ENCODE results near the gene HDAC8. TPM values are rescaled to one million over a fixed set of nuclear protein-coding genes. Genes with fewer than 3 reads are reported as not detected.

Gene HDAC8
- total and polyA plus RNA-seq, 2 donors (not counting 1 experiment from before 2014, with no cell fraction given) = 13.3 to 41.9 TPM

GRCh38 chrX:72308566-72309296 lies 263.9 kb downstream of the HDAC8 start:
- no peak overlapping the region for H3K27ac Mint-ChIP-seq
- no peak overlapping the region for H3K27ac ChIP-seq (ENCODE audit: low read length in 2 of 2)
- H3K9ac ChIP-seq (ENCODE audit: low read length) = peak overlapping the region; percentile 45
- CTCF ChIA-PET = no interaction called here
- H3K4me3 ChIP-seq (ENCODE audit: control extremely low read depth in 1 of 5, extremely low read depth in 1 of 5, insufficient read depth in 1 of 5, low read depth in 2 of 5, low read length in 4 of 5) = peak overlapping the region; percentile 4 to 42 (median 32)
- H3K4me1 ChIP-seq (ENCODE audit: control insufficient read depth in 2 of 2, insufficient read depth in 2 of 2, low read length in 2 of 2) = peaks cover 42 to 43% of the 10 kb centered on the region in 2 donors
- TF ChIP-seq CTCF (IDR thresholded peaks at IDR 0.05) (no peak), EZH2 (IDR thresholded peaks at IDR 0.05; ENCODE audit: borderline replicate concordance, insufficient read depth, low read depth, low read length, poor library complexity, severe bottlenecking) (no peak)
- H3K27me3 Mint-ChIP-seq = peaks cover 32% of the 10 kb centered on the region
- no peaks in the 10 kb centered on the region for H3K36me3 ChIP-seq (replicated peaks in 1 of 2; ENCODE audit: control extremely low read depth in 1 of 2, control insufficient read depth in 1 of 2, extremely low read depth in 1 of 2, insufficient read depth in 2 of 2, low read length in 1 of 2)
- intact Hi-C loops (cut with micrococcal nuclease) = no loop called here
- peak overlapping the region; percentile 84 for H3K4me3 Mint-ChIP-seq
- ATAC-seq (ENCODE audit: low read depth) (no peak), DNase-seq (peak; percentile 50)
- peak overlapping the region; percentile 83 for H3K4me2 ChIP-seq (replicated peaks; ENCODE audit: low read depth, low read length, poor library complexity, severe bottlenecking)
- WGBS (ENCODE audit: insufficient coverage) = 0% methylated on average over 1 of the region's 24 CpGs
- no peaks in the 10 kb centered on the region for H3K9me3 ChIP-seq (ENCODE audit: control extremely low read depth in 1 of 3, control insufficient read depth in 2 of 3, insufficient read depth in 1 of 3, low read length in 2 of 3)
- H4K20me1 ChIP-seq (ENCODE audit: control insufficient read depth, insufficient read depth, low read length, poor library complexity, severe bottlenecking) = no peaks in the 10 kb centered on the region
- peaks cover 0 to 54% (median 23%) of the 10 kb centered on the region in 4 experiments for H3K27me3 ChIP-seq (replicated peaks in 1 of 4; ENCODE audit: control extremely low read depth in 1 of 4, control insufficient read depth in 3 of 4, insufficient read depth in 4 of 4, low read length in 3 of 4)
- peak overlapping the region; percentile 46 for H2AFZ ChIP-seq (ENCODE audit: insufficient read depth, low read depth, low read length, poor library complexity, severe bottlenecking)
- peaks cover 36% of the 10 kb centered on the region for H3K4me1 Mint-ChIP-seq
- no peaks in the 10 kb centered on the region for H3K79me2 ChIP-seq (ENCODE audit: control insufficient read depth, insufficient read depth, low read length)
- H3K9me3 Mint-ChIP-seq (ENCODE audit: insufficient read depth) = no peaks in the 10 kb centered on the region
- POLR2A ChIA-PET = no interaction called here

GRCh38 chrX:72308209-72308565 lies 264.5 kb downstream of the HDAC8 start:
- WGBS (ENCODE audit: insufficient coverage) = no CpG with 5 or more reads among the region's 11 CpGs
- no peaks in the 10 kb centered on the region for H3K9me3 ChIP-seq (ENCODE audit: control extremely low read depth in 1 of 3, control insufficient read depth in 2 of 3, insufficient read depth in 1 of 3, low read length in 2 of 3)
- TF ChIP-seq CTCF (IDR thresholded peaks at IDR 0.05) (no peak), EZH2 (IDR thresholded peaks at IDR 0.05; ENCODE audit: borderline replicate concordance, insufficient read depth, low read depth, low read length, poor library complexity, severe bottlenecking) (no peak)
- H3K79me2 ChIP-seq (ENCODE audit: control insufficient read depth, insufficient read depth, low read length) = no peaks in the 10 kb centered on the region
- H2AFZ ChIP-seq (ENCODE audit: insufficient read depth, low read depth, low read length, poor library complexity, severe bottlenecking) = peak overlapping the region; percentile 46
- CTCF ChIA-PET = no interaction called here
- peaks cover 0 to 58% (median 23%) of the 10 kb centered on the region in 4 experiments for H3K27me3 ChIP-seq (replicated peaks in 1 of 4; ENCODE audit: control extremely low read depth in 1 of 4, control insufficient read depth in 3 of 4, insufficient read depth in 4 of 4, low read length in 3 of 4)
- H3K4me2 ChIP-seq (replicated peaks; ENCODE audit: low read depth, low read length, poor library complexity, severe bottlenecking) = peak overlapping the region; percentile 83
- H3K27ac ChIP-seq (ENCODE audit: low read length in 2 of 2) = no peak overlapping the region
- no peaks in the 10 kb centered on the region for H3K36me3 ChIP-seq (replicated peaks in 1 of 2; ENCODE audit: control extremely low read depth in 1 of 2, control insufficient read depth in 1 of 2, extremely low read depth in 1 of 2, insufficient read depth in 2 of 2, low read length in 1 of 2)
- H3K4me1 Mint-ChIP-seq = peaks cover 36% of the 10 kb centered on the region
- H4K20me1 ChIP-seq (ENCODE audit: control insufficient read depth, insufficient read depth, low read length, poor library complexity, severe bottlenecking) = no peaks in the 10 kb centered on the region
- H3K9ac ChIP-seq (ENCODE audit: low read length) = peak overlapping the region; percentile 45
- H3K9me3 Mint-ChIP-seq (ENCODE audit: insufficient read depth) = no peaks in the 10 kb centered on the region
- peaks cover 32% of the 10 kb centered on the region for H3K27me3 Mint-ChIP-seq
- peak overlapping the region in 4 of 5 experiments; percentile 4 to 42 (median 34) for H3K4me3 ChIP-seq (ENCODE audit: control extremely low read depth in 1 of 5, extremely low read depth in 1 of 5, insufficient read depth in 1 of 5, low read depth in 2 of 5, low read length in 4 of 5)
- ATAC-seq (ENCODE audit: low read depth) = no peak
- POLR2A ChIA-PET = no interaction called here
- H3K27ac Mint-ChIP-seq = no peak overlapping the region
- H3K4me3 Mint-ChIP-seq = peak overlapping the region; percentile 84
- H3K4me1 ChIP-seq (ENCODE audit: control insufficient read depth in 2 of 2, insufficient read depth in 2 of 2, low read length in 2 of 2) = peaks cover 42 to 43% of the 10 kb centered on the region in 2 donors
- intact Hi-C loops (cut with micrococcal nuclease) = no loop called here
- DNase-seq = no peak

Measured in B cell (primary cell).